SK-N-SH (cell line): ENCODE data around the gene NLRP9.

Experiments
- EP300 ChIP-seq, 2 experiments: IDR thresholded peaks; 2 replicates each; pipeline versions ENCODE4 v1.4.0 to v1.6.1; 2012; ENCODE audit warnings: borderline replicate concordance in 1 of 2, low read depth in 1 of 2, low read length in 1 of 2
- GABPA ChIP-seq: IDR thresholded peaks from 2 replicates; pipeline ENCODE4 v1.4.0; 2012; ENCODE audit warnings: low read depth, mild to moderate bottlenecking
- GATA2 ChIP-seq: sonication (generic); formaldehyde crosslinking; IDR thresholded peaks from 2 replicates; pipeline ENCODE4 v1.5.0; 2020; ENCODE audit warnings: mild to moderate bottlenecking, missing genetic modification reagents
- JUND ChIP-seq: IDR thresholded peaks from 2 replicates; pipeline ENCODE4 v1.4.0; 2012
- NRF1 ChIP-seq: IDR thresholded peaks from 2 replicates; pipeline ENCODE4 v1.6.1; 2012; ENCODE audit warnings: low read depth, mild to moderate bottlenecking, low read length
- POLR2AphosphoS5 ChIP-seq: IDR thresholded peaks from 2 replicates; pipeline ENCODE4 v1.6.1; 2012; ENCODE audit warnings: low read depth, low read length
- RAD21 ChIP-seq: IDR thresholded peaks from 2 replicates; pipeline ENCODE4 v1.6.1; 2012; ENCODE audit warnings: mild to moderate bottlenecking, low read length
- RXRA ChIP-seq: IDR thresholded peaks from 2 replicates; pipeline ENCODE4 v1.4.0; 2012; ENCODE audit warnings: low read depth, mild to moderate bottlenecking, borderline replicate concordance
- TAF1 ChIP-seq: IDR thresholded peaks from 2 replicates; pipeline ENCODE4 v1.6.1; 2012; ENCODE audit warnings: low read depth, mild to moderate bottlenecking, low read length, moderate library complexity, borderline replicate concordance
- TF ChIP-seq, protein P1 (sequence below): fragments of 200-600 bp; sonication (generic); IDR thresholded peaks from 2 replicates; pipeline ENCODE4 v1.6.1; 2017; ENCODE audit warnings: antibody characterized with exemption, mild to moderate bottlenecking, moderate library complexity

DNA sequence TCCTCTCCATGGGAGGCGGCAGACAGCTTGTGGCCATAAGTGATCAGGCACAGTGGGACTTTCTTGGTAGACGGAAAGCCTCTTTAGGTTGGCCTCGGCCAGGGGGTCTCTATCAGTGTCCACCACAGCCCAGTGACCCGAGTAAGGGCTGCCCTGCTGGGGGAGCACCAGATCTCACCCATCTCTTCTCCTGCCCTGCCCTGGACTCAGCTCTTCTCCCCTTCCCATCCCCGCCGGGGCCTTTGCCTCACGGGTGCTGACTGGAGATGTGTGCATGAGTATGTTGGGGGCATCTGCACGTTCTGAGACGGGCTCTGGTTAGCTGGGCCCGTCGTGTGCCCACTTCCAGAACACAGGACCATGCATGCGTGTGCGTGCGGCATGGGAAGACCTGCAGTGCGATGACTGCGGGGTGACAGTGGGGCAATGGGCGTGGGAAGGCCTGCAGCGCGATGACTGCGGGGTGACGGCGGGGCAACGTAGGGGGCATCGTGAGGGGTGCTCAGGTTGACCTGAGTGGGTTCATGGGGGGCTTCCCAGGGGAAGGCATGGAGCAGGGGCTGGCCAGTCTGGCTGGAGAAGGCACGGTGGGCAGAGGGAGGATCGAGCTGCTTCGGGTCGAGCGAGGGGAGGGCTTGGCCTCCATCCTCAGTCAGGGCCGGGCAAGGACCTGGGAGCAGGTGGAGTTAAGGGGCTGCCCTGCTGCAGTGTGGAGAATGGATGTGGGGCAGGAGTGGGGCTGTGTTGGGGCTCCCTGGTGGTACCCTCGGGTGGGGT is 47.2 kb downstream of the NLRP9 start:
- TF ChIP-seq JUND (no peak), TAF1 (no peak), POLR2AphosphoS5 (no peak), GATA2 (CRISPR knock-in tag) (no peak), GABPA (no peak), RXRA (no peak), EP300 (IDR thresholded peaks at IDR 0.05; ENCODE audit: borderline replicate concordance in 1 of 2, low read depth in 1 of 2, low read length in 1 of 2) (no peak), NRF1 (no peak), RAD21 (no peak)
- TF ChIP-seq, protein P1, sequence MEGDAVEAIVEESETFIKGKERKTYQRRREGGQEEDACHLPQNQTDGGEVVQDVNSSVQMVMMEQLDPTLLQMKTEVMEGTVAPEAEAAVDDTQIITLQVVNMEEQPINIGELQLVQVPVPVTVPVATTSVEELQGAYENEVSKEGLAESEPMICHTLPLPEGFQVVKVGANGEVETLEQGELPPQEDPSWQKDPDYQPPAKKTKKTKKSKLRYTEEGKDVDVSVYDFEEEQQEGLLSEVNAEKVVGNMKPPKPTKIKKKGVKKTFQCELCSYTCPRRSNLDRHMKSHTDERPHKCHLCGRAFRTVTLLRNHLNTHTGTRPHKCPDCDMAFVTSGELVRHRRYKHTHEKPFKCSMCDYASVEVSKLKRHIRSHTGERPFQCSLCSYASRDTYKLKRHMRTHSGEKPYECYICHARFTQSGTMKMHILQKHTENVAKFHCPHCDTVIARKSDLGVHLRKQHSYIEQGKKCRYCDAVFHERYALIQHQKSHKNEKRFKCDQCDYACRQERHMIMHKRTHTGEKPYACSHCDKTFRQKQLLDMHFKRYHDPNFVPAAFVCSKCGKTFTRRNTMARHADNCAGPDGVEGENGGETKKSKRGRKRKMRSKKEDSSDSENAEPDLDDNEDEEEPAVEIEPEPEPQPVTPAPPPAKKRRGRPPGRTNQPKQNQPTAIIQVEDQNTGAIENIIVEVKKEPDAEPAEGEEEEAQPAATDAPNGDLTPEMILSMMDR = no peak
